CD4-positive, alpha-beta T cell (primary cell): ENCODE measurements around the gene SPEM3. TPM values are rescaled to one million over a fixed set of nuclear protein-coding genes. Genes with fewer than 3 reads are reported as not detected.

Experiments used
- ATAC-seq: fragments of 200-7000 bp; cut with Tn5 transposase; one replicate; pipeline ENCODE4 v1.10.0; 2022; ENCODE audit warnings: mild to moderate bottlenecking; ENCODE audit not compliant: poor library complexity
- CTCF ChIA-PET: fragments of 350-600 bp; sonication (Branson Sonifier 250); formaldehyde crosslinking; loops from one replicate; lab custom pipeline; 2021; ENCODE audit warnings: antibody characterized with exemption, inconsistent platforms; lab: Charles Lee
- POLR2A ChIA-PET: fragments of 350-600 bp; sonication (Branson Sonifier 250); formaldehyde crosslinking; loops from one replicate; lab custom pipeline; 2021; ENCODE audit warnings: antibody characterized with exemption, inconsistent platforms; lab: Charles Lee
- DNase-seq, 14 experiments: peaks; one replicate each; pipeline ENCODE4 v3.0.0-alpha.2; 2013 to 2020; ENCODE audit warnings: mixed read lengths in 2 of 14
- H3K27ac ChIP-seq, 2 donors: one replicate each; pipeline versions ENCODE4 v1.5.1 to v1.7.0; 2013; ENCODE audit warnings: low read length in 2 of 2, low read depth in 1 of 2, mild to moderate bottlenecking in 1 of 2
- H3K27me3 ChIP-seq, 2 experiments: 1 replicate in 1 of 2; 2 replicates in 1 of 2; pipeline versions ENCODE4 v1.6.1 to v1.7.0; 2013; ENCODE audit warnings: low read length in 2 of 2, control low read depth in 1 of 2, mild to moderate bottlenecking in 1 of 2, moderate library complexity in 1 of 2; ENCODE audit not compliant: insufficient read depth in 2 of 2, control insufficient read depth in 1 of 2
- H3K36me3 ChIP-seq: one replicate; pipeline ENCODE4 v1.6.1; 2013; ENCODE audit warnings: low read length, control low read depth; ENCODE audit not compliant: insufficient read depth
- H3K4me1 ChIP-seq: one replicate; pipeline ENCODE4 v1.6.1; 2013; ENCODE audit warnings: low read length, control low read depth; ENCODE audit not compliant: insufficient read depth
- H3K4me3 ChIP-seq: one replicate; pipeline ENCODE4 v1.5.1; 2013; ENCODE audit warnings: mild to moderate bottlenecking, low read length, moderate library complexity
- H3K9me3 ChIP-seq, 2 experiments: 1 replicate in 1 of 2; 2 replicates in 1 of 2; pipeline versions ENCODE4 v1.6.1 to v1.7.0; 2013; ENCODE audit warnings: low read length in 2 of 2, mild to moderate bottlenecking in 2 of 2, control low read depth in 1 of 2, moderate library complexity in 1 of 2; ENCODE audit not compliant: control insufficient read depth in 1 of 2, insufficient read depth in 1 of 2
- H3K27ac Mint-ChIP-seq: one replicate; pipeline ENCODE4 v1.8.0; 2020; ENCODE audit warnings: mixed read lengths
- H3K27me3 Mint-ChIP-seq: one replicate; pipeline ENCODE4 v1.8.0; 2021; ENCODE audit warnings: mixed read lengths
- H3K36me3 Mint-ChIP-seq: one replicate; pipeline ENCODE4 v1.8.0; 2021; ENCODE audit warnings: low read depth, mixed read lengths
- H3K4me1 Mint-ChIP-seq: one replicate; pipeline ENCODE4 v1.8.0; 2021; ENCODE audit warnings: low read depth, mixed read lengths
- H3K4me3 Mint-ChIP-seq: one replicate; pipeline ENCODE4 v1.8.0; 2020; ENCODE audit warnings: mild to moderate bottlenecking, mixed read lengths
- H3K9me3 Mint-ChIP-seq: one replicate; pipeline ENCODE4 v1.8.0; 2020; ENCODE audit warnings: mixed read lengths
- CTCF ChIP-seq: fragments of 200-600 bp; IDR thresholded peaks from one replicate; pipeline ENCODE4 v1.8.0; 2022; ENCODE audit warnings: antibody characterized with exemption, mild to moderate bottlenecking
- intact Hi-C, 2 experiments: fragments of 100-400 bp; cut with DNase I in 1 of 2; cut with micrococcal nuclease in 1 of 2; formaldehyde crosslinking; loops; one replicate each; pipeline versions ENCODE4 v1.15.1 to v1.9.0; 2023 to 2025; cut with DNase I, micrococcal nuclease
- total RNA-seq, 174 experiments: library from RNA in 2 of 174; stranded (reverse) in 2 of 174; gene quantifications; one replicate each; pipeline ENCODE4 v1.2.3 and lab custom pipeline; 2021 to 2026

Gene SPEM3
- total RNA-seq, 2 experiments from 2014 or later: not detected

GRCh38 chr17:7393613-7394451 lies 34.8 kb upstream of the SPEM3 start:
- peaks cover 39% of the 10 kb centered on the region for H3K36me3 ChIP-seq
- intact Hi-C loops: loop anchor here (1.0 to 5.0 kb wide), 3 partner anchors 10 to 38 kb away; partner anchors contain the start of gene TMEM256 (in 2 of the 2)
- Mint-ChIP-seq H3K27me3 (no peaks in the 10 kb centered on the region), H3K9me3 (no peaks in the 10 kb centered on the region), H3K36me3 (peaks cover 48% of the 10 kb centered on the region), H3K4me1 (peaks cover 36% of the 10 kb centered on the region), H3K27ac (peak overlapping the region; percentile 94), H3K4me3 (peak overlapping the region; percentile 96)
- no peaks in the 10 kb centered on the region for H3K9me3 ChIP-seq
- ATAC-seq (peak; percentile 69), DNase-seq (peak in 12 of 14 experiments; percentile 44 to 91 (median 65))
- ChIA-PET CTCF (interaction anchor here (1.1 to 1.8 kb wide), 4 partner anchors 10 to 43 kb away, joined by 4 to 10 read pairs (median 7); partner anchors contain the start of gene TMEM256), POLR2A (interaction anchor here (0.8 to 2.9 kb wide), 6 partner anchors 9 to 294 kb away, joined by 3 to 31 read pairs (median 8); partner anchors contain the start of genes ACAP1, CHRNB1, TMEM102 and TMEM256)
- H3K4me1 ChIP-seq: peaks cover 49% of the 10 kb centered on the region
- peak overlapping the region; percentile 68 to 79 for H3K27ac ChIP-seq
- TF ChIP-seq CTCF: no peak
- H3K27me3 ChIP-seq: no peaks in the 10 kb centered on the region
- peak overlapping the region; percentile 82 for H3K4me3 ChIP-seq

- no peaks in the 10 kb centered on the region for H3K9me3 ChIP-seq
- ATAC-seq: peak; percentile 87
- Mint-ChIP-seq H3K27ac (peak within 1 kb of the TSS; percentile 94), H3K36me3 (peaks cover 40% of the 10 kb centered on the region), H3K9me3 (no peaks in the 10 kb centered on the region), H3K4me1 (peaks cover 37% of the 10 kb centered on the region), H3K4me3 (peak within 1 kb of the TSS; percentile 96), H3K27me3 (no peaks in the 10 kb centered on the region)
- CTCF ChIA-PET: interaction anchor here (0.9 to 1.8 kb wide), 5 partner anchors 9 to 42 kb away, joined by 4 to 10 read pairs (median 6); partner anchors contain the start of gene TMEM256
- peaks cover 48% of the 10 kb centered on the region for H3K4me1 ChIP-seq
- peak; percentile 20 for TF ChIP-seq CTCF
- peak within 1 kb of the TSS; percentile 68 to 79 for H3K27ac ChIP-seq
- DNase-seq: peak; percentile 56 to 90 (median 80)
- H3K27me3 ChIP-seq: no peaks in the 10 kb centered on the region
- POLR2A ChIA-PET: interaction anchor here (0.8 to 2.9 kb wide), 7 partner anchors 9 to 293 kb away, joined by 3 to 31 read pairs (median 6); partner anchors contain the start of genes ACAP1, CHRNB1, TMEM102 and TMEM256
- intact Hi-C loops: loop anchor here (1.0 to 5.0 kb wide), 4 partner anchors 10 to 93 kb away; partner anchors contain the start of gene TMEM256 (in 2 of the 2)
- H3K36me3 ChIP-seq: peaks cover 32% of the 10 kb centered on the region
- peak within 1 kb of the TSS; percentile 82 for H3K4me3 ChIP-seq
These were observed 34.0 kb upstream of the SPEM3 start, which contains the start of gene PLSCR3 for GRCh38 chr17:7394452-7395191. Gene PLSCR3 (minus strand): TSS chr17:7394525. CDS start chr17:7394110, 415 bp downstream.

DNA sequence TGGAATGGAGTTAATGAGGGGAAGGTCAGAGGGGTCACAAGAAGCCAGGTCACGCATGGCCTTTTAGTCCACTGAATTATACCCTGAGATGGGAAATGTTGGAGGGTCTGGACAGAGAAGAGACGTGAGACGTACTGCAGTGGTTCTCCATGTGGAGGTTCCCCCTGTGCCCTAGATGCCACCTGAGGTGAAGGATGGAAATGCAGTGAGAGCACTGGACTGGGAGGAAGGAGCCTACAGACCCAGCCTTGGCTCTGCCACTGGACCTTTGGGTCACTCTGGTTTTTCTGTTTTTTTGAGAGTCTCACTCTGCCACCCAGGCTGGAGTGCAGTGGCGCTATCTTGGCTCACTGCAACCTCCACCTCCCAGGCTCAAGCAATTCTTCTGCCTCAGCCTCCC lies 32.5 kb upstream of the SPEM3 start:
- CTCF ChIA-PET: interaction anchor here (1.4 kb wide), 1 partner anchor 12 kb away, joined by 4 read pairs; no protein-coding TSS in a partner anchor
- peak overlapping the region; percentile 24 for H3K27ac Mint-ChIP-seq

More for the DNA sequence above, 32.5 kb upstream of the SPEM3 start:
- intact Hi-C loops: loop anchor here in 1 of 2 experiments (5.0 kb wide), 1 partner anchor 91 kb away; no protein-coding TSS in a partner anchor
- TF ChIP-seq CTCF: no peak
- Mint-ChIP-seq H3K4me3 (peak overlapping the region; percentile 65), H3K9me3 (no peaks in the 10 kb centered on the region), H3K27me3 (no peaks in the 10 kb centered on the region), H3K4me1 (peaks cover 36% of the 10 kb centered on the region), H3K36me3 (peaks cover 25% of the 10 kb centered on the region)
- H3K27me3 ChIP-seq: no peaks in the 10 kb centered on the region
- H3K9me3 ChIP-seq: no peaks in the 10 kb centered on the region
- peaks cover 33% of the 10 kb centered on the region for H3K4me1 ChIP-seq
- POLR2A ChIA-PET: interaction anchor here (1.3 kb wide), 1 partner anchor 8 kb away, joined by 6 read pairs; the partner anchor contains the start of gene TMEM256
- H3K27ac ChIP-seq: no peak overlapping the region
- ATAC-seq (no peak), DNase-seq (no peak)
- peaks cover 16% of the 10 kb centered on the region for H3K36me3 ChIP-seq
- H3K4me3 ChIP-seq: no peak overlapping the region
